GM21786 (cell line): Measurements from ENCODE around the gene PEX11A.
"Not testable (repeated sequence)": the region's sequence is repeated elsewhere in the genome, so short reads cannot be mapped to it uniquely, and the experiment has no call there.

Source experiments
- ATAC-seq: cut with Tn5 transposase; IDR thresholded peaks from one replicate; pipeline ENCODE4 v1.9.1; 2021; ENCODE audit not compliant: unreplicated experiment

Gene PEX11A

DNA sequence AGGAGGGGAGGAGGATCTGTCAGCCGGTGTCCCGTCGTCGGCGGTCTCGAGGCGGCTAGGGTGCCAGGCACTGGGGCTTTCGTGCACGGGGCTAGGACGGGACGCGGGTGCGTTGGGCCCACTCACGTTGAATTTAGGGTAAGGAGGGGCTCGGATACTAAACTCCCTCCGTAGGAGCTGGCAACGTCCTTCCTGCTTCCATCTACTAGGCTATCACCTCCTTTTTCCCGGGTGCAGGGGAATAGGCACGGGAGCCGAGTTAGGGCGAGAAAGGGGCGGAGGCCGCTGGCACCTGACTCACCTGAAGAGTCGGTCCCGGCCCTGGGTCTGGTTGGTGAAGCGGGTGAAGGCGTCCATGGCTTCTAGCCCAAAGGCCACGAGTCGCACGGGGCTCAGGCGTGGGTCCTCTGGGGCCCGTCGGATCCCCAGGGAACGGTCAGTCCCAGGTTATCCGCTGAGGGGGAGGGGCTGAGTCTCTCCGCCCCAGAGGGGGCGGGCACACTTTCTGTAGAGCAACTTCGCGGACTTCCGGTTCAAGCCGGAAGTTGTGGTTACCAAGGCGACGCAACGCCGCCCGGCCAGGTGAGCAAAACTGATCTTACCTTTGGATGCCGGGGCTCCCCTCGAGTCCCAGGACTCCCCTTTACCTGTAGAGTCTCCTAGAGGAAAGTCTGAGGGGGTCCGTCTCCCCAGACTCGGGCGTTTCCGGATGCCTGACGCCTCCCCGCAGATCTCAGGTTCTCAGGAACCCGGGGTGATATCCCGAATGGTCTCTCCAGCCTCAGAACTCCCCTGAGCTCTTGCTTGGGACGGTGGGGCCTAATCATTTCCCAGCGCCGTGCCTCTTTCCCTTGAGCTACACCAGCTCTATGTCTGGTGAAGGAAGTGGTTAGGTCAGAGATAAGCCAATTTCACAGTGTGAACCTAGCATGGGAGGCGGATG lies at the start of gene PEX11A, which contains the start of gene WDR93:
PEX11A (minus strand) TSS at position 479 of the 943 bp plus-strand sequence; CDS start at position 357, 122 bp downstream.
WDR93 (plus strand) TSS at position 536 of the 943 bp plus-strand sequence. CDS start 10,936 bp downstream, outside the sequence.
- ATAC-seq, result peak; percentile 94

- ATAC-seq, result no peak
Measured at GRCh38 chr15:89740137-89740536, 49.6 kb upstream of the PEX11A start.

GRCh38 chr15:89735773-89736172 lies 45.2 kb upstream of the PEX11A start:
- ATAC-seq, result no peak

- no peak for ATAC-seq
Measured at GRCh38 chr15:89732451-89733172, 42.1 kb upstream of the PEX11A start.

GRCh38 chr15:89731275-89731674 lies 40.7 kb upstream of the PEX11A start:
- ATAC-seq, result no peak

DNA sequence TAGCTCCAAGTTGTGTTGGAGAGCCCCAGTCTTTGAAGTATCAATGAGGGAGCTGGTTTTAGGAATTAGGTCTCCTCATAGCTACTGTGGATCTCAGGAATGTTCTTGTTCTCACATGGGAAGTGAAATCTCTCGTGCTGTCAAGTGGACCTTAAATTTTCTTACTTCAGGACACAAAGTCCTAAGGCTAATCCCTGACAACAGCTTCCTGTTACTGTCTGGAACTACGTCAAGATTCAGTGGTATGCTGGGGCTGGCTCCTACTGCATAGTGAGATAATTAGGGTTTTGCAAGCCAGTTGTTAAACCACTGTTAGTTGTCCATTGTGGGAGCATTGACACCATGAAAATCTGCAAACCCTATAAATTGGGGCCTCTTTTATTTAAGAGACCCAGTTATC lies 37.7 kb upstream of the PEX11A start:
- ATAC-seq, result no peak

- no peak for ATAC-seq
Measured at GRCh38 chr15:89725064-89725463, 34.5 kb upstream of the PEX11A start.

- no peak for ATAC-seq
Measured at GRCh38 chr15:89724621-89725020, 34.1 kb upstream of the PEX11A start.

GRCh38 chr15:89723031-89723430 lies 32.5 kb upstream of the PEX11A start:
- ATAC-seq, result no peak

DNA sequence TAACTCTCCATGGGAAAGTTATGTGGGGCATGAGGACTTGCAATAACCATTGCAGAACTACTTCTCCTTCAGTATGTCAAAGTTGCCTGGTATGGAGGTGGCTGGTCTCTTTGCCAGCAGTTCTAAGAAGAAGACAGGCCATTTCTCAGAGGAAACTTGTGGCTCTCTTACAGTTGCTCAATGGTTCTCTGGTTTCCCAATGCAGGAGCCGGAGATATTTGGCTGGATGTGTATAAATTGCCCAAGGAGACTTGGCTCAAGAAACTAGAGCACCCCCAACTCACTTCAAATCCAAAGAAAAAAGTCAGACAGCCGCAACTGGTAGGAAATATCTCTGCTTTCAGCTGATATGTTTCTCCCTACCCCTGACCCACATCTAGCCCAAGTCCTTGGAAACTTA lies 24.2 kb upstream of the PEX11A start:
- ATAC-seq, result no peak

- ATAC-seq, result no peak
Measured at GRCh38 chr15:89707577-89707976, 17.0 kb upstream of the PEX11A start.

DNA sequence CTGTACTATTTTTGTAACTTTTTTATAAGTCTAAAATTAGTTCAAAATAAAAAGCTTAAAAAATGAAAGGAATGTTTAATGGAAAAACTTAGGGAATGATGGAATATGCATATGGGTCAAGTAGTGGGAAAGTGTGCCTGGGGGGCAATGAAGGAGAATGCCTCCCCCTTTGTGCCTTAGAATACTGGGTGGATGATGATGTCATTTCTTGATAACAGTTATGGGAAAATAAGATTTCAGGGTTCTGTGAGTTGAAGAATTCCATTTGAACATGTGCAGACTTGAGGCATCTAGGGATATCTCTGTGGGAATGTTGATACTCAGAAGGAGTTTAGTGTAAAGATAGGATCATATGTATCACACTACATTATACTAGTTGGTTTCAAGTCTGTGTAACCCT lies 13.9 kb upstream of the PEX11A start:
- ATAC-seq, result no peak

- no peak for ATAC-seq
Measured at GRCh38 chr15:89695198-89695597, 4.6 kb upstream of the PEX11A start.

DNA sequence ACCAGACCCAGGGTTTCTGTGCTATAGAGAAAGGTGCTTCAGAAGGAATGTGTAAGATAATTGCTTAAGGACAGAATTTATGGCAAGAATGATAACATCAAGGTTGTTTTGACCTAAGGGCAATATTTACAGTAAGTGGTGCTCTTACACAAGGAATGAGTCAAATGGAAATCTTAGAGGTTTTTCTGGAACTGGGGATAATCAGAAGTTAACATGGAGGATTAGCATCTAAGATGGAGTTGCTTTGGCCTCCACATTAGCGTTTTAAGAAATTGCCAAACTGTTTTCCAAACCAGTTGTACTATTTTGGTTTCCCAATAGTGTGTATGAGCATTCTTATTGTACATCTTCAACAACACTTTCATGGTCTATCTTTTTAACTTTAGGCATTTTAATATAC lies 3.1 kb upstream of the PEX11A start:
- no peak for ATAC-seq

DNA sequence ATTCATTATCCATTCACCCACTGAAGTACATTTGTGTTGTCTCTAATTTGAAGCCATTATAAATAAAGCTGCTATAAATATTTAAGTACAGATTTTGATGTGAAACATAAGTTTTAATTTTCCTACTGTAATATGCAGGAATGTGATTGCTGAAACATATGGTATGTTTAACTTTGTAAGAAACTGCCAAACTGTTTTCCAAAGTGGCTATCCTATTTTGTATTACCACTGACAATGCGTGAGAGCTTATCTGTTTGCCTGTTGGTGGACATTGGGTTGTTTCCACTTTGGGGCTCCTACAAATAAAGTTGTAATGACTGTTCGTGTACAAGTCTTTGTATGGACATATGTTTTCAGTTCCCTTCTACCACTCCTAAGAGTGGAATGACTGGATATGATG lies 2.5 kb upstream of the PEX11A start:
- ATAC-seq, result no peak

DNA sequence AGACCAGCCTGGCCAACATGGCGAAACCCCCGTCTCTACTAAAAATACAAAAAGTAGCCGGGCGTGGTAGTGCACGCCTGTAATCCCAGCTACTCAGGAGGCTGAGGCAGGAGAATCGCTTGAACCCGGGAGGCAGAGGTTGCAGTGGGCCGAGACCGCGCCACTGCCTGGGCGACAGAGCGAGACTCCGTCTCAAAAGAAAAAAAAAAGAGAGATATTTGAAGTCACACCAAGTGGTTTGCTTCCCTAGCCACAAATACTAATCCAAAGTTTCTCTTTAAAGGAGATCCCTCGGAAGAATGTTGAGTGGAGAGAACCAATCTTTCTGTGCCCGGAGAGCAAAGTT lies 651 bp downstream of the PEX11A start:
- ATAC-seq, result not testable (repeated sequence)

- no peak for ATAC-seq
Measured at GRCh38 chr15:89686522-89686921, 4.0 kb downstream of the PEX11A start.

- ATAC-seq, result no peak
Measured at GRCh38 chr15:89685995-89686394, 4.6 kb downstream of the PEX11A start.

DNA sequence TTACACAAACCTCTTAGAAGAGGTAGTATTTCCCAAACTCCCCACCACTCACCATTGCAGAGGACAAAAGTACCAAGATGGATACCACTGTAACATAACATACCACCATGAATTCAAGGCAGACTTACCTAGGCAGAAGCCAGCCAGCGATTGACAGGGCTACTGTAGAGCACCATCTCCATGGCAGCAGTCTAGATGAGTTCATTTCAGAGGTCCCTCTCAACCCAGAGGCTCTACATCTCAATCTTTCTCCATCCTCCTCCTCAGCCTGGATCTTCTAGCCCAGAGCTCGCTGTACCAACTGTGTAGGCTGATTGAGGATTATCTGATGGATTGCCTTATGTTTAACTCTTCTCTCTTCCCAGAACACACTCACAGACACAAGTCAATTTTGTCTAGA lies 9.4 kb downstream of the PEX11A start:
- no peak for ATAC-seq

- no peak for ATAC-seq
Measured at GRCh38 chr15:89680282-89680873, 10.2 kb downstream of the PEX11A start.

DNA sequence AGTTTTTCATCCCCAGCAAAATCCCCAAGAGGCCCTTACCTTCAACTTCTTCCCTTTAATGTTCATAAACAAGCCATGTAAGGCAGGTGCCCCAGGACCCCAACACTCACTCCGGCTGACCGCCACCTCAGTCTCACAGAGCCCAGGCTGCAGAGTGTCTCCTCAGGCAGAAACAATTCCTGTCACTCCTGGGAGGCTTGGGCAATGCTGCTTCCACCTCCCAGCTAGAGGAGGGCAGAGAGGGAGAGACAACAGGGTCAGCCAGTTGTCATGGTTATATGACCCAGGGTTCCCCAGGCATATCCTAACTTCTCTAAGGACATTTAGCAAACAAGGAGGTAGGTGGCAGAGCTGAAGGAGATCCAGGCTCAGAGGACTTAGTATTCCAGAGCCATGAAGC lies 11.3 kb downstream of the PEX11A start, which contains the start of gene PLIN1:
PLIN1 (minus strand) TSS at position 156 of the 400 bp plus-strand sequence. CDS start 1,878 bp downstream, outside the sequence.
- no peak for ATAC-seq
